IMR-90 (cell line): ENCODE results near the gene NCS1. TPM values are rescaled to one million over a fixed set of nuclear protein-coding genes. Genes with fewer than 3 reads are reported as not detected.

Experiments
- ATAC-seq: fragments of 200-7000 bp; cut with Tn5 transposase; 2 replicates; pipeline ENCODE4 v1.9.1; 2020; ENCODE audit warnings: low read depth, mild to moderate bottlenecking, moderate library complexity
- BruUV-seq: library from RNA; stranded (reverse); fragments of 400-500 nt; replicated peaks from 2 replicates; lab custom pipeline; 2021; lab: Mats Ljungman, UMichigan
- CTCF ChIA-PET: fragments of 300-600 bp; formaldehyde crosslinking; extraction: SDS; loops from one replicate; lab custom pipeline; 2021; ENCODE audit warnings: antibody characterized with exemption; lab: Yijun Ruan, JAX
- POLR2A ChIA-PET: fragments of 300-600 bp; sonication (Branson Sonifier 250); formaldehyde crosslinking; loops from one replicate; lab custom pipeline; 2022; ENCODE audit warnings: antibody characterized with exemption; ENCODE audit not compliant: unreplicated experiment; lab: Charles Lee
- DNase-seq: peaks from one replicate; pipeline ENCODE4 v3.0.0; 2013
- H2AFZ ChIP-seq: replicated peaks from 2 replicates; pipeline ENCODE3; 2013; ENCODE audit warnings: low read length, mild to moderate bottlenecking; ENCODE audit not compliant: poor library complexity
- H2AK5ac ChIP-seq: 2 replicates; pipeline ENCODE4 v1.6.1; 2013; ENCODE audit warnings: low read depth, low read length, inconsistent platforms
- H2AK9ac ChIP-seq: replicated peaks from 2 replicates; pipeline ENCODE3; 2013; ENCODE audit warnings: mild to moderate bottlenecking, low read depth, low read length, moderate library complexity; ENCODE audit not compliant: poor library complexity
- H2BK120ac ChIP-seq: 2 replicates; pipeline ENCODE4 v1.6.1; 2013; ENCODE audit warnings: low read depth, low read length, inconsistent platforms
- H2BK15ac ChIP-seq: 3 replicates; pipeline ENCODE4 v1.6.1; 2013; ENCODE audit warnings: low read depth, low read length, inconsistent platforms
- H2BK20ac ChIP-seq: 2 replicates; pipeline ENCODE4 v1.6.1; 2013; ENCODE audit warnings: low read depth, mild to moderate bottlenecking, inconsistent platforms, low read length, moderate library complexity
- H2BK5ac ChIP-seq: 2 replicates; pipeline ENCODE4 v1.6.1; 2013; ENCODE audit warnings: mild to moderate bottlenecking, low read depth, low read length, inconsistent platforms; ENCODE audit not compliant: poor library complexity, severe bottlenecking
- H3K14ac ChIP-seq: replicated peaks from 2 replicates; pipeline ENCODE4 v1.6.1; 2013; ENCODE audit warnings: low read depth, low read length, inconsistent platforms
- H3K18ac ChIP-seq: 2 replicates; pipeline ENCODE4 v1.6.1; 2013; ENCODE audit warnings: low read depth, low read length, control low read depth
- H3K23ac ChIP-seq: 2 replicates; pipeline ENCODE4 v1.6.1; 2013; ENCODE audit warnings: low read depth, low read length, inconsistent platforms
- H3K27ac ChIP-seq: 2 replicates; pipeline ENCODE4 v1.5.1; 2013; ENCODE audit warnings: mild to moderate bottlenecking, control low read depth, low read length; ENCODE audit not compliant: insufficient read depth
- H3K27me3 ChIP-seq: 2 replicates; pipeline ENCODE4 v1.6.1; 2013; ENCODE audit warnings: low read length; ENCODE audit not compliant: control insufficient read depth, insufficient read depth
- H3K36me3 ChIP-seq: 2 replicates; pipeline ENCODE4 v1.6.1; 2013; ENCODE audit warnings: low read length, mixed read lengths; ENCODE audit not compliant: control insufficient read depth, insufficient read depth
- H3K4ac ChIP-seq: 2 replicates; pipeline ENCODE4 v1.6.1; 2013; ENCODE audit warnings: low read depth, low read length, inconsistent platforms
- H3K4me1 ChIP-seq: 2 replicates; pipeline ENCODE4 v1.6.1; 2013; ENCODE audit warnings: low read length, mixed read lengths; ENCODE audit not compliant: control insufficient read depth, insufficient read depth
- H3K4me2 ChIP-seq: 2 replicates; pipeline ENCODE4 v1.6.1; 2013; ENCODE audit warnings: low read depth, mild to moderate bottlenecking, control low read depth, low read length, moderate library complexity
- H3K4me3 ChIP-seq: 2 replicates; pipeline ENCODE4 v1.5.1; 2013; ENCODE audit warnings: low read depth, mild to moderate bottlenecking, control low read depth, low read length, moderate library complexity; ENCODE audit not compliant: insufficient read depth
- H3K56ac ChIP-seq: 2 replicates; pipeline ENCODE4 v1.6.1; 2013; ENCODE audit warnings: low read length, inconsistent platforms; ENCODE audit not compliant: insufficient read depth; ENCODE audit errors: extremely low read depth
- H3K79me1 ChIP-seq, 2 experiments: 2 replicates each; pipeline ENCODE4 v1.6.1; 2013; ENCODE audit warnings: low read length in 2 of 2, inconsistent platforms in 1 of 2, low read depth in 1 of 2
- H3K9ac ChIP-seq: 2 replicates; pipeline ENCODE4 v1.6.1; 2013; ENCODE audit warnings: low read depth, low read length, control low read depth
- H3K9me1 ChIP-seq: 2 replicates; pipeline ENCODE4 v1.6.1; 2013; ENCODE audit warnings: low read length, inconsistent platforms; ENCODE audit not compliant: insufficient read depth
- H3K9me3 ChIP-seq: 2 replicates; pipeline ENCODE4 v1.6.1; 2013; ENCODE audit warnings: low read length; ENCODE audit not compliant: control insufficient read depth, insufficient read depth
- H4K20me1 ChIP-seq: 2 replicates; pipeline ENCODE4 v1.6.1; 2013; ENCODE audit warnings: low read length, inconsistent platforms; ENCODE audit not compliant: insufficient read depth
- H4K5ac ChIP-seq: 2 replicates; pipeline ENCODE4 v1.6.1; 2013; ENCODE audit warnings: mild to moderate bottlenecking, low read depth, low read length, control low read depth
- H4K8ac ChIP-seq, 2 experiments: 2 replicates each; pipeline ENCODE4 v1.6.1; 2013; ENCODE audit warnings: low read depth in 2 of 2, low read length in 2 of 2, control low read depth in 1 of 2, inconsistent platforms in 1 of 2
- H4K91ac ChIP-seq: 2 replicates; pipeline ENCODE4 v1.6.1; 2013; ENCODE audit warnings: low read depth, low read length, inconsistent platforms; ENCODE audit not compliant: insufficient read depth
- BHLHE40 ChIP-seq: fragments of 150-350 bp; IDR thresholded peaks from 2 replicates; pipeline ENCODE4 v1.6.1; 2016; ENCODE audit warnings: mild to moderate bottlenecking, low read depth, low read length
- MAFK ChIP-seq: IDR thresholded peaks from 2 replicates; pipeline ENCODE4 v1.6.1; 2012; ENCODE audit warnings: low read depth, low read length, improper control_type of control experiment
- POLR2A ChIP-seq: IDR thresholded peaks from 2 replicates; pipeline ENCODE4 v1.6.1; 2012; ENCODE audit warnings: mild to moderate bottlenecking, low read depth, low read length
- WGBS, 2 experiments: methylation state at CpG; one replicate each; pipeline versions ENCODE4 v1.1.5 to v1.1.7; 2013; ENCODE audit warnings: missing lambda C conversion rate in 2 of 2; ENCODE audit not compliant: insufficient read length in 1 of 2; ENCODE audit errors: extremely low coverage in 2 of 2; 5-methylcytosine and 5-hydroxymethylcytosine counted together
- dilution Hi-C: fragments of 300-500 bp; cut with HindIII; formaldehyde crosslinking; loops from one replicate; pipeline ENCODE4 v1.14.3; 2018; ENCODE audit warnings: low sequenced_read_pairs; ENCODE audit not compliant: unreplicated experiment
- in situ Hi-C: fragments of 300-500 bp; cut with MboI; formaldehyde crosslinking; loops from 3 replicates; pipeline ENCODE4 v1.14.3; 2019; ENCODE audit warnings: low sequenced_read_pairs, inconsistent platforms, mixed read lengths
- intact Hi-C: fragments of 100-400 bp; cut with micrococcal nuclease; formaldehyde crosslinking; loops from 2 replicates; pipeline ENCODE4 v1.10.0; 2022
- polyA plus RNA-seq, 3 experiments: library from polyadenylated mRNA; depleted of rRNA; stranded (reverse); fragments of >200 nt; gene quantifications; 2 replicates each; pipeline ENCODE4 v1.2.3, GENCODE V29; 2012; ENCODE audit warnings: low replicate concordance in 1 of 3
- total RNA-seq: library from RNA; depleted of rRNA; stranded (reverse); fragments of >200 nt; gene quantifications from 2 replicates; pipeline ENCODE4 v1.2.3, GENCODE V29; 2012

The NCS1 gene
- total and polyA plus RNA-seq, 2 of the 4 experiments (the other 2 are of a cell fraction) = 41.0 to 60.5 TPM

DNA sequence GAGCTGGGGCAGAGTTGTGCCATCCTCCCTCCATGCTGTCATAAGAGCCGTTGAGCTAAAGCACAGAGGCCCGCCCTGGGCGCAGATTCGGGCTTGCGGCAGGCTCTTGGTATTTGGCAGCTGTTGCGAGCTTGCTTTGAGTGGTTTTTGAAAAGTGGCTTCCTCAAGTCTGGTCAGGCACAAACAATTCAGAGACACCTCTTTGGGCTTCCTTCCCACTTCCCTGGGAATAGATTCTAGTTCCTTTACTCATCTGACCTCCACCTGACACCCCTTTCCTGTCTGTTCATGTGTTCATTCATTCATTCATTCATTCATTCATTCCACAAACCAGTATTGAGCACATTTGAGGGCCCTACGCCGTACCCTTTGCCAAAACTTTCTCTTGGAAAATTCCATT, 27.4 kb downstream of the NCS1 start:
- Histone ChIP-seq H2AFZ (peak overlapping the region; percentile 25), H3K27me3 (no peaks in the 10 kb centered on the region), H3K9ac (no peak overlapping the region), H2AK9ac (no peak overlapping the region), H4K20me1 (peaks cover 72% of the 10 kb centered on the region), H3K9me1 (peaks cover 31% of the 10 kb centered on the region), H3K18ac (no peak overlapping the region), H2AK5ac (peak overlapping the region; percentile 77), H3K4me2 (peak overlapping the region; percentile 27; the same call in 1 of the 2 replicates), H2BK120ac (peak overlapping the region; percentile 50), H3K56ac (no peak overlapping the region), H4K8ac (peak overlapping the region in 1 of 2 experiments; percentile 67; a peak in 1 of 4 replicates), H3K23ac (peak overlapping the region; percentile 46; the same call in 1 of the 2 replicates), H3K36me3 (peaks cover 7% of the 10 kb centered on the region), H2BK15ac (no peak overlapping the region; the same call in 2 of the 3 replicates), H3K9me3 (no peaks in the 10 kb centered on the region), H2BK20ac (0 out of 2 replicates have a peak overlapping the region, but pooled peaks have one; percentile 10), H2BK5ac (peak overlapping the region; percentile 22), H4K91ac (peak overlapping the region; percentile 31; the same call in 1 of the 2 replicates), H3K79me1 (peaks cover 28 to 85% of the 10 kb centered on the region in 2 experiments; a peak in 3 of 4 replicates), H3K27ac (peak overlapping the region; percentile 70), H3K14ac (peak overlapping the region; percentile 72), H3K4ac (peak overlapping the region; percentile 39), H3K4me3 (no peak overlapping the region), H4K5ac (no peak overlapping the region), H3K4me1 (peaks cover 27% of the 10 kb centered on the region)
- peak; percentile 81 for ATAC-seq
- intact Hi-C loops = no loop called here
- POLR2A ChIA-PET = no interaction called here
- dilution Hi-C loops = no loop called here
- TF ChIP-seq POLR2A (no peak), MAFK (no peak), BHLHE40 (0 out of 2 replicates have a peak, but pooled peaks have one; percentile 3)
- no TSS peak for BruUV-seq
- CTCF ChIA-PET = no interaction called here
- peak; percentile 87 for DNase-seq
- no CpG with 5 or more reads among the region's 8 CpGs for WGBS, 2 experiments
- in situ Hi-C loops = no loop called here
